Kidney glomerular epithelial cell (primary cell): ENCODE measurements around the gene RND1.
"Not testable (repeated sequence)": the region's sequence is repeated elsewhere in the genome, so short reads cannot be mapped to it uniquely, and the experiment has no call there.

ENCODE experiments used
- DNase-seq: peaks from one replicate; lab custom pipeline; 2025; lab: John Stamatoyannopoulos, UW

Gene RND1

GRCh38 chr12:48865281-48866051, at the start of gene RND1:
RND1 (minus strand) TSS chr12:48865870; CDS start chr12:48865767, 103 bp downstream.
- DNase-seq, result peak; percentile 90

DNA sequence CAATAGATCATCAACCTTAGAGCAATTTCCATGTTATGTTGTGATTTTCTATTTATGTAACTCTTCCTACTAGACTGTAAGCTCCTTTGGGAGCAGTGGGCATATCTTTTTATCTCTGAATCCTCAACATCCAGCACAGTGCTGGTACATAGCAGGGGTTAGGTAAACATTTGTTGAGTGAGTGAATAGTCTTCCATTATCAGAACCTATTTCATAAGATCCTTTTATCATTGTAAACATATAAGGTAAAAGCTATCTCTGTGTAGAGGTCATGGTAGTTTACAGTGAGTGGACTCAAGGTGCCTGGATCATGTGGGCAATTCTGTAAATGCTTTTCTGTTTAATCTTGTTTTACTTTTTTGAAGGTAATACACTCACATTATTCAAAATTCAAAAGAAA, 44.5 kb upstream of the RND1 start:
- no peak for DNase-seq

- not testable (repeated sequence) for DNase-seq
Observed at GRCh38 chr12:48909698-48910097, 44.0 kb upstream of the RND1 start.

DNA sequence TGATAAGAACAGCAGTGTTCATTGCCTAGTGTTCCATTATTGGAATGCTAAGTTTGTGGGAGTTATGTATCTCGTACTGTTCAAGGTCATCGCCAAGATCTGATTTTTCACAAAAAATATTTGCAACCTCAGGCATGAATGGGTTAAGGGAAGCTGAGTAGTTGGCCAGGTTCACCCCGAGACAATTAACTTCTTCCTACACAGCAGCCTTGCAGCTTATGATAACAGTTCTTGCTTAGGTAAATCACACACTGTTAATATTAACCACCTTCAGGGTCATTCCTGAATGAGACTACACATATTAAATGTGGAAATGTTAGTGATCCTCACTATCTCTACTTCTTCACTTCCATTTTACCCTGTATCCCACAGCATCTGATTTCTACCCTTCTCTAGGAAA, 41.6 kb upstream of the RND1 start:
- peak; percentile 45 for DNase-seq

DNA sequence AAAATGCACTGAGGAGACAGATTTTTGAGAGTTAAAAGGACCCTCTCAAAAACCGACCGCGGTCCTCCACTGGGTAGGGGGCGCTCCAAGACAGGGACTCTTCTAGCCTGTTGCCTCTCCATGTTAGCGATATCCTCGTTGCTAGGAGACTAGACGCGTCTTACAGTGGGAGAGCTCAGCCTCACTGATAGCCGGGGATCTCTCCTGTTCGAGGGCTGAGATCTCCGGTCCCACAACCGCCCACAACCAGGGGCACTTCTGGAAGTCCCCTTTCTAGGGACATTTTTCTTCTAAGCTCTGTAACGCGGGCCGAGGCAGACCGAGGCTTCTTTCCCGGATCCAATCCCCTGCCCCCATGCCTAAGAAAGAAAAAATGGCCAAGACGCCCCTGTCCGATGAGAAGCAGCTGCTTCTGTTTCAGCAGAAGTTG, 38.3 kb upstream of the RND1 start:
- DNase-seq, result peak; percentile 74

GRCh38 chr12:48903363-48903981, 37.8 kb upstream of the RND1 start:
- no peak for DNase-seq

- no peak for DNase-seq
Observed at GRCh38 chr12:48901278-48901677, 35.6 kb upstream of the RND1 start.

DNA sequence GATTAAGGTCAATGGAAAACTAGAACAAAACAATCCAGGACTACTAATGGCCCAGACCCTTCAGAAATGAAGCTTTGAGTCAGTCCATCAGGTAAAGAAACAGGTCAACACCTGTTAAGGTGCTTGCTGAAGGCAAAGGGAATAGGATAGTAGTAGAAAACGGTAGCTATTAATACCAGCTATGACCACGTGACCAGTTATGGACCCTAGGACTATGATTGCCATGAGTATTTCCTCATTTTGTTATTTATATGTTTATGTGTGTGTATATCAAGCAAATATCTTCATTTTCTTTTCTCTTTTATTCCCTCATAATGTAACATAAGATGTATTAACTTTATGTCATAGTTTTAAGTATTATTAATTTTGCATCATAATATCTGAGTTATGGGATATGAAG, 34.0 kb upstream of the RND1 start:
- DNase-seq, result no peak

GRCh38 chr12:48894271-48894670, 28.6 kb upstream of the RND1 start:
- no peak for DNase-seq

DNA sequence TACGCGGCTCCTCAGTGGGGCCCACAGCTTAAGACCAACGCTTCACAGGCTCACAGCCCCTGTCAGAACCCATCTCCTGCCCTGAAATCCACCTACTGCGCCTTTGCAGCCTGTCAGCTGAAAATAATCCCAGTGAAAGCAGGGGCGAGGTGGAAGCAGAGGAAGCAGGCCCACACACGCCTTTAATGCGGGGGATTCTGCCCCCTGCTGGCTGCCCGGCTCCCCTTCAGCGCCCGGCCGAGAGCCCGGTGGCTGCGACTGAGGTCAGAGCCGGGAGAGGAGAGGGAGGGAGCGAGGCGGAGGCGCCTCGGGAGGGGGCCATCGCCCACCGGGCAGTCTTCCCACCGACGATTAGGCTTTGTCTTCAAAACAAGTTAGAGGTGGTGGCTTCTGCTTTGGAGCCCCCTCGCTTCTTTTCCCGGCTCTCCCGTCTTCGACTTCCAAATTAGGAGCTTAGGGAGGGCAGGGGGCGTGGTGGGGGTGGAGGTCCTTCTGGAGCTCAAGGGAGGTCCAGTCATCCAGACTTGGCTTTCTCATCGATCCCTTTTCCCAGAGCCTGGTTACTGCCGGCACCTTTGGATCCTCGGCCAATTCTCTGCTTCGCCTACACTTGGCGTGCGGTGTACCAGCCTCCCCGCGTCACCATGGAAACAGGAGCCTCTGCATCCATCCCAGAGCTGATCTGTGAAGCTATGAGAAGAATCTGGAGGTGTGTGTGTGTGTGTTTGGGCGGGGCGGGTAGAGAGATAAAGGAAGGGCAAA, 25.2 kb upstream of the RND1 start:
- DNase-seq, result peak; percentile 58

DNA sequence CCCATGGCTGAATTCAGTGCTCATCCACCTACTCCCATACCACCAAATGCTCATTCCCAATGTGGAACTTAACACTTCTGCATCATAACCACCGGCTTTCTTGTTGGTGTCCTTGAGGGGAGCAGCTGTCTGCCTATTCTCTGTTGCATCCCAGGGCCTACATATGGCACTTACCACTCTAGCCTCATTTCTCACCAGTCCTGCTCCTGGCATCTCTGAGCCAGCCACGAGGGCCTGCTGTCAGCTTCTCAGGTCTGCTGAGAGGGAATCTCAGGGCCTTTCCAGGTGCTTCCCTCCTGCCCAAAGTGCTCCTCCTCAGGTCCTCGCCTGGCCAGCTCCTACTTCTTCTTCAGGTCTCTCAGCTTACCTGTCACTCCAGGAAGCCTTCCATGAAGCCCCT, 24.0 kb upstream of the RND1 start:
- DNase-seq, result no peak

- DNase-seq, result no peak
Observed at GRCh38 chr12:48883305-48884161, 17.9 kb upstream of the RND1 start.

DNA sequence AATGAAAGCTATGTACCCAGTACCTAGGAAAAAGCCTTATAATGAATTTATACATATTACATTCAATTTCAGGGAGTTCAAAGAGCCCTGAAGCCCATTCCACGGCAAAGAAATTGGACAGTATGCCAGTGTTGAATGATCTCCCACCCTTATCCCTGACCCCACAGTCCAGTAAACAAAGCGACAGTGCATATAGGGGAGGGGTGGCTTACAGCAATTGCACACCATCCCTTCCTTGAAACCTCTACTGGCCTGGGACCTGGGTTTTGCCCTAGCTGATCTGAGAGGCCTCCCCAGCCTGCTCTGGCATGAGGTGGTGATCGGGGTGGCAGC, 17.3 kb upstream of the RND1 start:
- DNase-seq, result no peak

DNA sequence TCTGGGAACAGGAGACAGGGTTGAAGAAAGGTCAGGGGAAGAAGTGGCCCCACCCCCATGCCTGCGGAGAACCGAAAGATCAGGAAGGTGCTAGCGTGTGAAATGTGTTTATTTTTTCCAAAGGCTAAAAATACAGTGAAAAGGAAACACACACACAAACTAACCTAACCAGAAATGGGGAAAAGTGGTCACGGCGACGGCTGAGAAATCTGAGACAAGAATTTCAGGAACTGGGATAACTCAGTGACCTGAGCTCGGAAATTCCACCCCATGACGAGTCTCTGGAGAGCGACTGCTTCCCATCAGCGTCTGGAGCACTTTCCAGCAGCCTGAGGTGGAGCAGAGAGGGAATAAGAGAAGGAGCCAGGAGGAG, 16.6 kb upstream of the RND1 start:
- DNase-seq, result peak; percentile 42

DNA sequence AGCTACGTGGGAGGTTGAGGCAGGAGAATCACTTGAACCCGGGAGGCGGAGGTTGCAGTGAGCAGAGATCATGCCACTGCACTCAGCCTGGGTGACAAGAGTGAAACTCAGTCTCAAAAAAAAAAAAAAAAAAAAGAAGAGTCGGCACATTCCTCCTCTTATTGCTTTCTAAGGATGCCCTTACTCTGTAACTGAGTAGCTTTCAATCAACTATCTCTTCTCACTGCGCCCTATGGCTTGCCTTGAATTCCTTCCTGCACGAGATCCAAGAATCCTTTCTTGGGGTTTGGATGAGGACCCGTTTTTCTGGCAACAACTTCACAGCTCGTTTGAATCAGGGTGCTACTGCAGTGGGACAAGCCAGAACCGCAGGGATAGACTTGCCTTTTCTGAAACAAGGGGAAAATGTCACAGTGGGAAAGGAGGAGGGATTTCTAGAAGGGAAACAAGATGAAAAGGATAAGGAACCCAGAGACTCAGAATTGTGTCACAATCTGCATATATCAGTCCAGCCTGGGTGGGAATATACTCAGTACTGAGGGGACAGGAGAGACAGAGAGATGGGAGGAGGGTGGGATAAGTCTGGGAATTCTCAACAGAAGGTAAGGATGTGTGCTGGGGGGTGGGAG, 16.1 kb upstream of the RND1 start:
- no peak for DNase-seq

DNA sequence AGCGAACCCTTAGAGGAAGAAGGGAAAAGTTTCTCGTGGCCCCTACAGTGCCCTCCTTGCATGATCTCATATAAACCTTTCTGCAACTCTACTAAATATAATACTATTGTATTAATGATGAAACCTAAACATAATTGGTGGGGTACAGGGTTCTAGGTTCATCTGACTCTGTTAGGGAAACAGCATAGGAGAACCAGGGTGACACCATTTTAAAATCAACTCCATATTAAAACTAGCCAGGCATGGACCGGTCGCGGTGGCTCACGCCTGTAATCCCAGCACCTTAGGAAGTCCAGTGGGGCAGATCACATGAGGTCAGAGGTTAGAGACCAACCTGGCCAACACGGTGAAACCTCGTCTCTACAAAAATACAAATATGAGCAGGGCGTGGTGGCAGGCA, 15.0 kb upstream of the RND1 start:
- no peak for DNase-seq

DNA sequence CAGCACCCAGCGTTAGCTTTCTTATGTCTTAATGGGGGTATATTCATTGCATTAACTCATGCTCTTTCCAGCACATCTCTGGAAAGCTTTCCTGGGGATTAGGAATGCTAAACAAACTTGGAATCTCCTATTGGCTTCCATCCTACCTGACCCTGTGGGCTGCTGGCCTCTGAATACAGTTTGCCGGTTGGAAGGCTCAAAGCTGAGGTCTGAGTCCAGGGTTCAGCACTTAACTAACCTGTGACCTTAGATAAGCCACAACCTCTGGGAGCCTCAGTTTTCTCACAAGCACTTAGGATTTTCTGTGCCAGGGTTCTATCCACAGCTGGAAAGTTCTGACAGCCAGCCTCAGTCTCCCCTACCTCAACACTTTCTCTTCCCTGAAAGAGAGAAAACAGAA, 12.9 kb upstream of the RND1 start:
- no peak for DNase-seq

GRCh38 chr12:48875944-48876515, 10.4 kb upstream of the RND1 start:
- no peak for DNase-seq

GRCh38 chr12:48873534-48873933, 7.9 kb upstream of the RND1 start:
- DNase-seq, result not testable (repeated sequence)

DNA sequence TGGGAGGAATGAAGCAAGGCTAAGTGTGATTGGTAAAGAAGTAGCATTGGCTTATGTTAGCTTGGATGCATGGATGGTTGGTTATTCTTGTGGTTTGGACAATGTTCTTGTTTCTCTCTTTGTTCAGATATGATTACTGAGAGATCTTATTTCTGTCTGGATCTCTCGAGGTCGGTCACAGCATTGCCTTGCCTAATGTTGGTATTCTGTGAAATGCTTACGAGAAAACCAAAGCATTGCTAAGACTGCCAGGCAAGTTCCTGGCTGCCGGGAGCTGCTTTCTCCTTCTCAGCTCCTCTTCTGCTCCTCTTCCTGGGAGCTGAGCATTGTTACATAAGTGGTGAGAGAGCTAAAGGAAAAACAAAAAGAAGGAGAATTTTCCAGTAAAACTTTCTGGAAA, 7.4 kb upstream of the RND1 start:
- no peak for DNase-seq

- no peak for DNase-seq
Observed at GRCh38 chr12:48869191-48869590, 3.5 kb upstream of the RND1 start.
